ENCODE data around the gene NGEF. TPM values are rescaled to one million over a fixed set of nuclear protein-coding genes. Genes with fewer than 3 reads are reported as not detected.

Gene NGEF
- total RNA-seq, 1 experiment from 2014 or later = 1.9 TPM

- Mint-ChIP-seq H3K36me3 (ENCODE audit: insufficient read depth in 1 of 3, low read depth in 3 of 3) (no peaks in the 10 kb centered on the region), H3K4me1 (peaks cover 4 to 6% of the 10 kb centered on the region in 2 experiments; a peak in 3 of 4 replicates), H3K4me3 (no peak overlapping the region), H3K9me3 (no peaks in the 10 kb centered on the region), H3K27ac (no peak overlapping the region), H3K27me3 (ENCODE audit: low read depth) (peaks cover 1% of the 10 kb centered on the region)
- Histone ChIP-seq H2BK20ac (ENCODE audit: low read depth, low read length, poor library complexity, severe bottlenecking) (no peak overlapping the region), H2BK12ac (ENCODE audit: insufficient read length, low read depth, low read length) (no peak overlapping the region), H4K5ac (ENCODE audit: insufficient read length, low read depth, low read length) (no peak overlapping the region), H3K79me2 (ENCODE audit: insufficient read depth, low read length) (no peaks in the 10 kb centered on the region), H4K20me1 (ENCODE audit: control insufficient read depth, insufficient read depth, insufficient read length) (no peaks in the 10 kb centered on the region), H3K4me1 (ENCODE audit: insufficient read depth, low read length) (no peaks in the 10 kb centered on the region), H2BK5ac (ENCODE audit: insufficient read length, low read length) (no peak overlapping the region), H2BK15ac (ENCODE audit: low read depth, low read length) (no peak overlapping the region), H2BK120ac (ENCODE audit: low read depth, low read length, poor library complexity, severe bottlenecking) (no peak overlapping the region), H3K79me1 (ENCODE audit: insufficient read depth, low read depth, low read length, poor library complexity, severe bottlenecking) (no peaks in the 10 kb centered on the region), H3K4ac (ENCODE audit: low read depth, low read length) (no peak overlapping the region), H3K56ac (ENCODE audit: insufficient read length, low read depth, low read length) (no peak overlapping the region), H3K14ac (ENCODE audit: insufficient read depth, low read length) (no peak overlapping the region), H3K9ac (ENCODE audit: extremely low read depth, insufficient read length, low read length) (no peak overlapping the region), H2AFZ (ENCODE audit: low read length) (no peak overlapping the region), H3K27ac (ENCODE audit: insufficient read length, low read depth, low read length) (no peak overlapping the region), H4K8ac (replicated peaks; ENCODE audit: insufficient read length, low read depth, low read length) (no peak overlapping the region), H3T11ph (ENCODE audit: low read length) (no peak overlapping the region), H3K9me3 (ENCODE audit: control insufficient read depth, low read depth, low read length) (no peaks in the 10 kb centered on the region), H3K23ac (ENCODE audit: insufficient read length, low read depth, low read length) (no peak overlapping the region), H3K18ac (ENCODE audit: insufficient read length, low read depth, low read length) (no peak overlapping the region), H4K91ac (ENCODE audit: insufficient read length, low read depth, low read length) (no peak overlapping the region), H3K23me2 (ENCODE audit: insufficient read length, low read depth, low read length, poor library complexity, severe bottlenecking) (no peaks in the 10 kb centered on the region), H3K4me2 (ENCODE audit: insufficient read depth, insufficient read length, low read length) (no peak overlapping the region), H3K27me3 (ENCODE audit: insufficient read depth, low read length) (no peaks in the 10 kb centered on the region), H2AK5ac (ENCODE audit: insufficient read length, low read length) (no peak overlapping the region)
- WGBS (ENCODE audit: extremely low coverage, insufficient read length, low lambda C conversion rate) = no CpG with 5 or more reads among the region's 2 CpGs
- TF ChIP-seq CTCF (conservative IDR thresholded peaks at IDR 0.05) = no peak
- DNase-seq = no peak
Measured at GRCh38 chr2:233037078-233037477, 24.0 kb upstream of the NGEF start.

Measured in H9 (cell line).